CD4-positive, alpha-beta T cell treated with Interleukin-17A for 1 hour (primary cell): ENCODE measurements around the gene AP1S1.

Experiments
- DNase-seq: peaks from one replicate; pipeline ENCODE4 v3.0.0-alpha.2; 2020

AP1S1 gene

GRCh38 chr7:101201695-101202602 lies 47.7 kb downstream of the AP1S1 start:
- DNase-seq = no peak

- DNase-seq = no peak
Observed at GRCh38 chr7:101202603-101202918, 48.3 kb downstream of the AP1S1 start.

- peak; percentile 51 for DNase-seq
Observed at GRCh38 chr7:101203740-101204738, 49.8 kb downstream of the AP1S1 start.

GRCh38 chr7:101205901-101206664 lies 51.8 kb downstream of the AP1S1 start:
- DNase-seq = no peak

GRCh38 chr7:101206665-101207042 lies 52.4 kb downstream of the AP1S1 start:
- DNase-seq = no peak

GRCh38 chr7:101207459-101207858 lies 53.2 kb downstream of the AP1S1 start:
- no peak for DNase-seq

GRCh38 chr7:101208794-101209193 lies 54.5 kb downstream of the AP1S1 start:
- no peak for DNase-seq

- no peak for DNase-seq
Observed at GRCh38 chr7:101210143-101210542, 55.9 kb downstream of the AP1S1 start.
